Adrenal gland (tissue), 12 donors: ENCODE results near the gene KLHL14. TPM values are rescaled to one million over a fixed set of nuclear protein-coding genes. Genes with fewer than 3 reads are reported as not detected.

ENCODE experiments used
- DNase-seq, 7 donors: peaks; one replicate each; pipeline ENCODE4 v3.0.0-alpha.2; 2019 to 2020
- H3K27ac ChIP-seq, 5 donors: fragments of 200-600 bp; sonication (generic) in 4 of 5; 1 replicate in 3 of 5; 2 replicates in 2 of 5; pipeline versions ENCODE4 v1.5.1 to v1.8.0; 2016 to 2020; ENCODE audit warnings: mild to moderate bottlenecking in 1 of 5
- H3K27me3 ChIP-seq: fragments of 200-600 bp; 2 replicates; pipeline ENCODE4 v1.8.0; 2021
- H3K36me3 ChIP-seq, 2 donors: fragments of 200-600 bp; replicated peaks in 1 of 2; 1 replicate in 1 of 2; 2 replicates in 1 of 2; pipeline versions ENCODE4 v1.5.1 to v1.8.0; 2018 to 2022
- H3K4me1 ChIP-seq, 2 donors: fragments of 200-600 bp; replicated peaks in 1 of 2; 1 replicate in 1 of 2; 2 replicates in 1 of 2; pipeline versions ENCODE4 v1.5.1 to v1.8.0; 2018 to 2021
- H3K4me3 ChIP-seq, 4 donors: fragments of 200-600 bp; sonication (generic) in 3 of 4; one replicate each; pipeline ENCODE4 v1.5.1; 2016 to 2018
- H3K9me3 ChIP-seq, 3 donors: fragments of 200-600 bp; sonication (generic) in 1 of 3; replicated peaks in 1 of 3; 1 replicate in 2 of 3; 2 replicates in 1 of 3; pipeline versions ENCODE4 v1.5.1 to v1.8.0; 2016 to 2021
- POLR2A ChIP-seq, 2 donors: fragments of 450-650 bp; IDR thresholded peaks; one replicate each; pipeline ENCODE4 v1.6.1; 2017; ENCODE audit warnings: antibody characterized with exemption in 2 of 2, mild to moderate bottlenecking in 2 of 2, moderate library complexity in 1 of 2
- WGBS, 4 donors: extraction: QIAGEN DNeasy Blood & Tissue Kit in 2 of 4; methylation state at CpG; one replicate each; pipeline versions ENCODE4 v1.1.5 to v1.1.7; 2013 to 2017; 5-methylcytosine and 5-hydroxymethylcytosine counted together
- intact Hi-C, 2 donors: fragments of 100-400 bp; cut with DNase I; formaldehyde crosslinking; loops; one replicate each; pipeline versions ENCODE4 v1.14.1 to v1.15.0; 2022 to 2023
- polyA plus RNA-seq, 3 donors: library from polyadenylated mRNA; stranded (reverse); fragments of 200-250 nt in 2 of 3; fragments of 350-450 nt in 1 of 3; fragmentation: Illumina TruSeq in 1 of 3; extraction: RNeasy Lipid Tissue Mini Kit (QIAGEN cat#74804) in 1 of 3; gene quantifications; one replicate each; pipeline ENCODE4 v1.2.3, GENCODE V29; 2013 to 2014
- total RNA-seq, 9 donors: library from RNA; depleted of rRNA in 4 of 9; stranded (reverse); fragments of >200 nt in 4 of 9; fragments of 120-200 nt in 1 of 9; fragmentation: NEBNext Ultra II Directional in 1 of 9; extraction: Animal tissue kit (Norgen Biotek cat#: 25700) in 1 of 9; gene quantifications; one replicate each; pipeline versions ENCODE4 v1.1.0 to v1.2.4, GENCODE V29; 2013 to 2023
- TF ChIP-seq, protein P1 (sequence below), 6 experiments: fragments of 450-650 bp in 4 of 6; fragments of 200-600 bp in 2 of 6; sonication (generic) in 1 of 6; IDR thresholded peaks; 1 replicate in 5 of 6; 2 replicates in 1 of 6; pipeline versions ENCODE4 v1.5.1 to v1.8.0; 2016 to 2021; ENCODE audit warnings: antibody characterized with exemption in 6 of 6, mild to moderate bottlenecking in 2 of 6, moderate library complexity in 1 of 6
- donor health status: healthy with polysubstance abuse.
- donor health status: Bipolar disorder and iron deficiency.
- donor health status: DM: yes; HTN: yes; CAD: no.
- donor health status: DM: no; HTN: no; CAD: no.
- donor health status: DM: no; HTN: no; CAD: no.
- donor health status: DM: yes; HTN: yes; CAD: no.

The KLHL14 gene
- total and polyA plus RNA-seq, 12 donors, result 0.10 to 4.5 (median 0.32) TPM; not detected in 3

DNA sequence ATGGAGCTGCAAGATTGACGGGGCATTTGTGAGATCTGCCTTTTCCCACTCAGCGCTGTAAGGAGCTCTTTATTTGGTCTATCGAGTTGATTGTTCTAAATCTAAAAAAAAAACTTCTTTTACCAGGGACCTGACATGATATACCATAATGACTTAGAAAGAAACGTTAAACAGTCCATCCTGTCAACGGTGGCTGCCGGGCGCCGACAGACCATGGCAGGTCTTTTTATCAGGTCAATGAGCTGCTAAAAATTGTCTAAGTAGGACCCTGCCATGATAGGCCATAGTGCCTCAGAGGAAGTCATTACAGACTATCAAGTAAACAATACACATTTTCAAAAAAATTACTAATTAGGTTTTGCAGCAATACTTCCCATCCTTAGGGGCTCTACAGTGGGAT, 87.9 kb downstream of the KLHL14 start:
- H3K27me3 ChIP-seq, result no peaks in the 10 kb centered on the region
- WGBS, 4 donors, result 81 to 88% (median 84%) methylated on average over 8 of the region's 8 CpGs
- no peaks in the 10 kb centered on the region for H3K4me1 ChIP-seq
- no peak overlapping the region for H3K27ac ChIP-seq
- no peaks in the 10 kb centered on the region for H3K36me3 ChIP-seq
- no peaks in the 10 kb centered on the region for H3K9me3 ChIP-seq
- no peak overlapping the region for H3K4me3 ChIP-seq
- intact Hi-C loops, result no loop called here
- TF ChIP-seq, protein P1, sequence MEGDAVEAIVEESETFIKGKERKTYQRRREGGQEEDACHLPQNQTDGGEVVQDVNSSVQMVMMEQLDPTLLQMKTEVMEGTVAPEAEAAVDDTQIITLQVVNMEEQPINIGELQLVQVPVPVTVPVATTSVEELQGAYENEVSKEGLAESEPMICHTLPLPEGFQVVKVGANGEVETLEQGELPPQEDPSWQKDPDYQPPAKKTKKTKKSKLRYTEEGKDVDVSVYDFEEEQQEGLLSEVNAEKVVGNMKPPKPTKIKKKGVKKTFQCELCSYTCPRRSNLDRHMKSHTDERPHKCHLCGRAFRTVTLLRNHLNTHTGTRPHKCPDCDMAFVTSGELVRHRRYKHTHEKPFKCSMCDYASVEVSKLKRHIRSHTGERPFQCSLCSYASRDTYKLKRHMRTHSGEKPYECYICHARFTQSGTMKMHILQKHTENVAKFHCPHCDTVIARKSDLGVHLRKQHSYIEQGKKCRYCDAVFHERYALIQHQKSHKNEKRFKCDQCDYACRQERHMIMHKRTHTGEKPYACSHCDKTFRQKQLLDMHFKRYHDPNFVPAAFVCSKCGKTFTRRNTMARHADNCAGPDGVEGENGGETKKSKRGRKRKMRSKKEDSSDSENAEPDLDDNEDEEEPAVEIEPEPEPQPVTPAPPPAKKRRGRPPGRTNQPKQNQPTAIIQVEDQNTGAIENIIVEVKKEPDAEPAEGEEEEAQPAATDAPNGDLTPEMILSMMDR (IDR thresholded peaks at IDR 0.05), result no peak
- no peak for TF ChIP-seq POLR2A (IDR thresholded peaks at IDR 0.05)
- DNase-seq, result no peak

DNA sequence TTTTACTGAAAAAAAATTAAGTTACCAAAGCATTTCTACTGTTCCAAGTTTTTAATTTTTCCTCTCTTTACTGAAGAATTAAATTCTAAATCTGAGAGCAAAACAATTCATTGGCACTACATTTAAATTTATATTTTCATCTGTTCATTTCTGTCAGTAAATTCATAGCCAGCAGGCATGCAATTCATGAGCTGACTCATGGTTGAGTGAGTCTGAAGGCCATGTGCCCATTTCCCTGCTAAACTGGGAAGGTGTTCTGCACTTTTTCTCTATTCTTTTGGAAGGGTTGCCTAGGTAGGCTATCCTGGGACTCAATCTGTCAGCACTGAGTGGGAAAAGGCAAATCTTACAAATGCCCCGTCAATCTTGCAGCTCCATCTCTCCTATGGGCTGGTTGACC, 88.7 kb downstream of the KLHL14 start:
- intact Hi-C loops, result no loop called here
- Histone ChIP-seq H3K4me3 (no peak overlapping the region), H3K9me3 (no peaks in the 10 kb centered on the region), H3K27ac (no peak overlapping the region), H3K27me3 (no peaks in the 10 kb centered on the region), H3K36me3 (no peaks in the 10 kb centered on the region), H3K4me1 (no peaks in the 10 kb centered on the region)
- no peak for DNase-seq
- no peak for TF ChIP-seq POLR2A (IDR thresholded peaks at IDR 0.05)
- TF ChIP-seq, protein P1 (IDR thresholded peaks at IDR 0.05), result no peak
- 89 to 100% (median 92%) methylated on average over 1 of the region's 1 CpG for WGBS, 4 donors

DNA sequence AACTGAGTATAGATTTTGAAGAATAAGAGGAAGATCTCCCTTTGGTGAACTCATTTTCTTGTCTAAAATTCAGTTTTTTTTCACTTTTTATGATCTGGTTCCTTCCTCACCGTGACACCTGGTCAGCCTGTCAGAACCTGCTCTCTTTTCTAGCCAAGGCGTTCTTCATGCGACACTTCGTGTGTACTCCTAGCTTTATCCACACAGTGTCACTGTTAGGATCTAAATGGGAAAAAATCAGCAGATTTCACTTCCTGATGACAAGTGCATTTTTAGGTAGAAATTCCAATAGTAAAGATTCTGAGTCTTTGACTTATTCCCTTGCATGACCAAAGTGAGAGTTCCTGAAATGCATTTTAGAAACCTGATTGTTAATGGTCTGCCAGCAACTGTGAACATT, 89.8 kb downstream of the KLHL14 start:
- no peak overlapping the region for H3K4me3 ChIP-seq
- H3K4me1 ChIP-seq, result no peaks in the 10 kb centered on the region
- H3K9me3 ChIP-seq, result no peaks in the 10 kb centered on the region
- no peak overlapping the region for H3K27ac ChIP-seq
- 77 to 85% (median 79%) methylated on average over 4 of the region's 4 CpGs for WGBS, 4 donors
- intact Hi-C loops, result no loop called here
- no peaks in the 10 kb centered on the region for H3K36me3 ChIP-seq
- no peak for TF ChIP-seq POLR2A (IDR thresholded peaks at IDR 0.05)
- TF ChIP-seq, protein P1 (IDR thresholded peaks at IDR 0.05), result no peak
- no peaks in the 10 kb centered on the region for H3K27me3 ChIP-seq
- no peak for DNase-seq

DNA sequence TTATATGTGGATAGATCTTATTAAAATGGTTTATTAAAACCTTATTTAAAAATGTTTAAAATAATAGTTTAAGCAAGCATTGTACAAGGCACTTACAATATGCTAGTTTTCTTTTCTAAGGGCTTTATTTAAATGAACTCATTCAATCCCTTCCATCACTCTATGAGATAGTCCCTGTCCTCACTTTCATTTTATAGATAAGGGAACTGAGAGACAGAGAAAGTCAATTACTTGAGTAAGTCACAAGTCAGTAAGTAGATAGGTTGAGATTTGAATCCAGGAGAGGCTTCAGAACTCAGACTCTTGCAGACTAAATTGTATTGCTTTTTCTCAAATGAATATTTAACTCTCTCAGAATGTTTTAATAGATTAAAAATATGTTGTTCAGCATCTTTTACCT, 95.2 kb downstream of the KLHL14 start:
- H3K4me1 ChIP-seq, result no peaks in the 10 kb centered on the region
- DNase-seq, result no peak
- H3K4me3 ChIP-seq, result no peak overlapping the region
- H3K9me3 ChIP-seq, result no peaks in the 10 kb centered on the region
- TF ChIP-seq, protein P1 (IDR thresholded peaks at IDR 0.05), result no peak
- no peak for TF ChIP-seq POLR2A (IDR thresholded peaks at IDR 0.05)
- intact Hi-C loops, result no loop called here
- H3K27ac ChIP-seq, result no peak overlapping the region
- H3K27me3 ChIP-seq, result no peaks in the 10 kb centered on the region
- no peaks in the 10 kb centered on the region for H3K36me3 ChIP-seq
